Gastroesophageal sphincter (tissue), 3 donors: ENCODE measurements around the gene TLR6.
"Not testable (repeated sequence)": the region's sequence is repeated elsewhere in the genome, so short reads cannot be mapped to it uniquely, and the experiment has no call there.

ENCODE experiments used
- POLR2A ChIP-seq, 2 donors: fragments of 450-650 bp; IDR thresholded peaks; one replicate each; pipeline ENCODE4 v1.6.1; 2017; ENCODE audit warnings: antibody characterized with exemption in 2 of 2, mild to moderate bottlenecking in 2 of 2, moderate library complexity in 1 of 2
- POLR2AphosphoS5 ChIP-seq: sonication (generic); formaldehyde crosslinking; IDR thresholded peaks from one replicate; pipeline ENCODE4 v1.6.1; 2017; ENCODE audit warnings: antibody characterized with exemption
- TF ChIP-seq, protein P1 (sequence below), 4 experiments: fragments of 200-600 bp in 2 of 4; fragments of 450-650 bp in 2 of 4; sonication (generic) in 1 of 4; IDR thresholded peaks; one replicate each; pipeline ENCODE4 v1.5.1; 2017 to 2019; ENCODE audit warnings: antibody characterized with exemption in 4 of 4, mild to moderate bottlenecking in 2 of 4, moderate library complexity in 2 of 4

- TF ChIP-seq, protein P1, sequence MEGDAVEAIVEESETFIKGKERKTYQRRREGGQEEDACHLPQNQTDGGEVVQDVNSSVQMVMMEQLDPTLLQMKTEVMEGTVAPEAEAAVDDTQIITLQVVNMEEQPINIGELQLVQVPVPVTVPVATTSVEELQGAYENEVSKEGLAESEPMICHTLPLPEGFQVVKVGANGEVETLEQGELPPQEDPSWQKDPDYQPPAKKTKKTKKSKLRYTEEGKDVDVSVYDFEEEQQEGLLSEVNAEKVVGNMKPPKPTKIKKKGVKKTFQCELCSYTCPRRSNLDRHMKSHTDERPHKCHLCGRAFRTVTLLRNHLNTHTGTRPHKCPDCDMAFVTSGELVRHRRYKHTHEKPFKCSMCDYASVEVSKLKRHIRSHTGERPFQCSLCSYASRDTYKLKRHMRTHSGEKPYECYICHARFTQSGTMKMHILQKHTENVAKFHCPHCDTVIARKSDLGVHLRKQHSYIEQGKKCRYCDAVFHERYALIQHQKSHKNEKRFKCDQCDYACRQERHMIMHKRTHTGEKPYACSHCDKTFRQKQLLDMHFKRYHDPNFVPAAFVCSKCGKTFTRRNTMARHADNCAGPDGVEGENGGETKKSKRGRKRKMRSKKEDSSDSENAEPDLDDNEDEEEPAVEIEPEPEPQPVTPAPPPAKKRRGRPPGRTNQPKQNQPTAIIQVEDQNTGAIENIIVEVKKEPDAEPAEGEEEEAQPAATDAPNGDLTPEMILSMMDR (IDR thresholded peaks at IDR 0.05), result not testable (repeated sequence)
- not testable (repeated sequence) for TF ChIP-seq POLR2AphosphoS5; POLR2A (IDR thresholded peaks at IDR 0.05)
Observed at GRCh38 chr4:38807462-38807861, 49.2 kb downstream of the TLR6 start.
